ENCODE data around the gene PITPNM2. TPM values are rescaled to one million over a fixed set of nuclear protein-coding genes. Genes with fewer than 3 reads are reported as not detected.

Gene PITPNM2
- total RNA-seq, 2 experiments from 2014 or later, result 0.42 to 0.73 TPM

- no peaks in the 10 kb centered on the region for H4K20me1 ChIP-seq (ENCODE audit: insufficient read depth, low read length)
- peaks cover 11% of the 10 kb centered on the region for H3K4me1 ChIP-seq (ENCODE audit: insufficient read depth, low read length, poor library complexity, severe bottlenecking)
- intact Hi-C loops (cut with micrococcal nuclease; ENCODE audit: unreplicated experiment), result no loop called here
- H3K27ac ChIP-seq (ENCODE audit: low read depth, low read length, poor library complexity, severe bottlenecking), result no peak overlapping the region
- no peaks in the 10 kb centered on the region for H3K79me2 ChIP-seq (ENCODE audit: insufficient read depth, low read depth, low read length)
- BruUV-seq (replicated peaks), result no TSS peak
- H3K9me3 ChIP-seq (ENCODE audit: low read length), result no peaks in the 10 kb centered on the region
- no peaks in the 10 kb centered on the region for H3K9me2 ChIP-seq (ENCODE audit: insufficient read depth, low read length)
- no peak for DNase-seq (ENCODE audit: low spot score)
- no peak for TF ChIP-seq CTCF (conservative IDR thresholded peaks at IDR 0.05; ENCODE audit: low read length)
- TF ChIP-seq EZH2phosphoT487 (IDR thresholded peaks at IDR 0.05; ENCODE audit: borderline replicate concordance, low read depth, low read length), result no peak
- no peak overlapping the region for H2AFZ ChIP-seq (ENCODE audit: low read length)
- H3K4me3 ChIP-seq (ENCODE audit: low read depth, low read length, poor library complexity, severe bottlenecking), result no peak overlapping the region
- POLR2A ChIA-PET, result interaction anchor here (0.6 kb wide), 1 partner anchor 56 kb away, joined by 3 read pairs; no protein-coding TSS in a partner anchor
- H3K36me3 ChIP-seq (ENCODE audit: insufficient read depth, low read length), result no peaks in the 10 kb centered on the region
- no peak overlapping the region for H3K4me2 ChIP-seq (ENCODE audit: low read length)
- CTCF ChIA-PET (ENCODE audit: unreplicated experiment), result no interaction called here
Observed at GRCh38 chr12:123132951-123133619, 17.8 kb downstream of the PITPNM2 start.

GRCh38 chr12:123131879-123132402, 18.9 kb downstream of the PITPNM2 start:
- H2AFZ ChIP-seq (ENCODE audit: low read length), result peak overlapping the region; percentile 62; the same call in 1 of the 2 replicates
- POLR2A ChIA-PET, result no interaction called here
- no peaks in the 10 kb centered on the region for H3K36me3 ChIP-seq (ENCODE audit: insufficient read depth, low read length)
- no peak overlapping the region for H3K27ac ChIP-seq (ENCODE audit: low read depth, low read length, poor library complexity, severe bottlenecking)
- DNase-seq (ENCODE audit: low spot score), result peak; percentile 68
- peaks cover 11% of the 10 kb centered on the region for H3K4me1 ChIP-seq (ENCODE audit: insufficient read depth, low read length, poor library complexity, severe bottlenecking)
- TF ChIP-seq CTCF (conservative IDR thresholded peaks at IDR 0.05; ENCODE audit: low read length) (no peak), EZH2phosphoT487 (IDR thresholded peaks at IDR 0.05; ENCODE audit: borderline replicate concordance, low read depth, low read length) (no peak)
- CTCF ChIA-PET (ENCODE audit: unreplicated experiment), result no interaction called here
- H3K9me3 ChIP-seq (ENCODE audit: low read length), result no peaks in the 10 kb centered on the region
- H4K20me1 ChIP-seq (ENCODE audit: insufficient read depth, low read length), result no peaks in the 10 kb centered on the region
- no peak overlapping the region for H3K4me3 ChIP-seq (ENCODE audit: low read depth, low read length, poor library complexity, severe bottlenecking)
- no peaks in the 10 kb centered on the region for H3K79me2 ChIP-seq (ENCODE audit: insufficient read depth, low read depth, low read length)
- H3K9me2 ChIP-seq (ENCODE audit: insufficient read depth, low read length), result no peaks in the 10 kb centered on the region
- peak overlapping the region; percentile 28; the same call in 1 of the 2 replicates for H3K4me2 ChIP-seq (ENCODE audit: low read length)
- no TSS peak for BruUV-seq (replicated peaks)
- intact Hi-C loops (cut with micrococcal nuclease; ENCODE audit: unreplicated experiment), result no loop called here

- Histone ChIP-seq H3K79me2 (ENCODE audit: insufficient read depth, low read depth, low read length) (no peaks in the 10 kb centered on the region), H3K27ac (ENCODE audit: low read depth, low read length, poor library complexity, severe bottlenecking) (no peak overlapping the region), H3K4me1 (ENCODE audit: insufficient read depth, low read length, poor library complexity, severe bottlenecking) (peaks cover 11% of the 10 kb centered on the region), H3K9me3 (ENCODE audit: low read length) (no peaks in the 10 kb centered on the region), H3K4me2 (ENCODE audit: low read length) (peak overlapping the region; percentile 28; the same call in 1 of the 2 replicates), H2AFZ (ENCODE audit: low read length) (peak overlapping the region; percentile 62; the same call in 1 of the 2 replicates), H4K20me1 (ENCODE audit: insufficient read depth, low read length) (no peaks in the 10 kb centered on the region), H3K36me3 (ENCODE audit: insufficient read depth, low read length) (no peaks in the 10 kb centered on the region), H3K9me2 (ENCODE audit: insufficient read depth, low read length) (no peaks in the 10 kb centered on the region), H3K4me3 (ENCODE audit: low read depth, low read length, poor library complexity, severe bottlenecking) (no peak overlapping the region)
- intact Hi-C loops (cut with micrococcal nuclease; ENCODE audit: unreplicated experiment), result no loop called here
- ChIA-PET POLR2A (no interaction called here), CTCF (ENCODE audit: unreplicated experiment) (no interaction called here)
- no TSS peak for BruUV-seq (replicated peaks)
- no peak for TF ChIP-seq EZH2phosphoT487 (IDR thresholded peaks at IDR 0.05; ENCODE audit: borderline replicate concordance, low read depth, low read length)
- no peak for TF ChIP-seq CTCF (conservative IDR thresholded peaks at IDR 0.05; ENCODE audit: low read length)
- DNase-seq (ENCODE audit: low spot score), result no peak
Observed at GRCh38 chr12:123131291-123131832, 19.5 kb downstream of the PITPNM2 start.

All from OCI-LY7 (cell line).